WTC11 (cell line): ENCODE data around the gene C1orf56. TPM values are rescaled to one million over a fixed set of nuclear protein-coding genes. Genes with fewer than 3 reads are reported as not detected.

Source experiments
- ATAC-seq: fragments of 200-7000 bp; cut with Tn5 transposase; 2 replicates; pipeline ENCODE4 v1.10.0; 2021; ENCODE audit warnings: mild to moderate bottlenecking, moderate library complexity
- CTCF ChIA-PET: fragments of 300-600 bp; sonication (Branson Sonifier 250); formaldehyde crosslinking; loops from one replicate; lab custom pipeline; 2021; ENCODE audit warnings: antibody characterized with exemption; lab: Charles Lee
- POLR2A ChIA-PET: fragments of 350-600 bp; sonication (Branson Sonifier 250); formaldehyde crosslinking; loops from one replicate; lab custom pipeline; 2021; ENCODE audit warnings: antibody characterized with exemption; lab: Charles Lee
- DNase-seq: peaks from one replicate; pipeline ENCODE4 v3.0.0; 2021; ENCODE audit warnings: low spot score
- H3K27ac Mint-ChIP-seq: 2 replicates; pipeline ENCODE4 v1.8.0; 2021; ENCODE audit warnings: mixed read lengths
- H3K27me3 Mint-ChIP-seq: 2 replicates; pipeline ENCODE4 v1.8.0; 2021; ENCODE audit warnings: low read depth, mild to moderate bottlenecking, moderate library complexity, mixed read lengths
- H3K36me3 Mint-ChIP-seq: 2 replicates; pipeline ENCODE4 v1.8.0; 2021; ENCODE audit warnings: mixed read lengths
- H3K4me1 Mint-ChIP-seq: 2 replicates; pipeline ENCODE4 v1.8.0; 2022; ENCODE audit warnings: mixed read lengths
- H3K4me3 Mint-ChIP-seq: 2 replicates; pipeline ENCODE4 v1.8.0; 2021; ENCODE audit warnings: mild to moderate bottlenecking, moderate library complexity, mixed read lengths
- H3K9me3 Mint-ChIP-seq: 2 replicates; pipeline ENCODE4 v1.8.0; 2021; ENCODE audit warnings: mixed read lengths
- CBFB ChIP-seq: sonication (generic); formaldehyde crosslinking; IDR thresholded peaks from 2 replicates; pipeline ENCODE4 v1.8.1; 2022; ENCODE audit warnings: mild to moderate bottlenecking, low read depth, missing genetic modification reagents
- ESRRA ChIP-seq: sonication (generic); formaldehyde crosslinking; IDR thresholded peaks from 2 replicates; pipeline ENCODE4 v1.8.1; 2022; ENCODE audit warnings: mild to moderate bottlenecking, missing genetic modification reagents, borderline replicate concordance
- FOXJ3 ChIP-seq: sonication (generic); formaldehyde crosslinking; IDR thresholded peaks from 2 replicates; pipeline ENCODE4 v1.9.0; 2021; ENCODE audit warnings: missing genetic modification reagents, mild to moderate bottlenecking, borderline replicate concordance
- FOXP1 ChIP-seq: sonication (generic); formaldehyde crosslinking; IDR thresholded peaks from 2 replicates; pipeline ENCODE4 v1.8.0; 2022; ENCODE audit warnings: missing genetic modification reagents, mild to moderate bottlenecking, moderate library complexity, borderline replicate concordance
- HMGA2 ChIP-seq: fragments of 250-450 bp; sonication (Bioruptor Pico); IDR thresholded peaks from 2 replicates; pipeline ENCODE4 v1.4.0; 2021; ENCODE audit warnings: mild to moderate bottlenecking, moderate library complexity
- NR1H2 ChIP-seq: sonication (generic); formaldehyde crosslinking; IDR thresholded peaks from 2 replicates; pipeline ENCODE4 v1.9.0; 2021; ENCODE audit warnings: mild to moderate bottlenecking, moderate library complexity, missing genetic modification reagents
- NR3C1 ChIP-seq: sonication (generic); formaldehyde crosslinking; conservative IDR thresholded peaks from 2 replicates; pipeline ENCODE4 v1.8.1; 2023; ENCODE audit warnings: low read depth, mild to moderate bottlenecking, missing genetic modification reagents
- OVOL2 ChIP-seq: fragments of 250-450 bp; sonication (Bioruptor Pico); IDR thresholded peaks from 2 replicates; pipeline ENCODE4 v1.9.0; 2021; ENCODE audit warnings: mild to moderate bottlenecking, borderline replicate concordance
- RELA ChIP-seq: sonication (generic); formaldehyde crosslinking; IDR thresholded peaks from 2 replicates; pipeline ENCODE4 v1.8.1; 2022; ENCODE audit warnings: missing genetic modification reagents, mild to moderate bottlenecking, borderline replicate concordance
- SOX15 ChIP-seq: fragments of 250-450 bp; sonication (Bioruptor Pico); IDR thresholded peaks from 2 replicates; pipeline ENCODE4 v1.9.0; 2021; ENCODE audit warnings: mild to moderate bottlenecking
- SP1 ChIP-seq: sonication (generic); formaldehyde crosslinking; conservative IDR thresholded peaks from 2 replicates; pipeline ENCODE4 v1.8.1; 2022; ENCODE audit warnings: missing genetic modification reagents
- TCF7 ChIP-seq: sonication (generic); formaldehyde crosslinking; IDR thresholded peaks from 2 replicates; pipeline ENCODE4 v1.8.0; 2022; ENCODE audit warnings: mild to moderate bottlenecking, low read depth, missing genetic modification reagents, moderate library complexity
- ZNF138 ChIP-seq: sonication (generic); formaldehyde crosslinking; conservative IDR thresholded peaks from 2 replicates; pipeline ENCODE4 v1.8.1; 2022; ENCODE audit warnings: mild to moderate bottlenecking, moderate library complexity, missing genetic modification reagents
- ZNF232 ChIP-seq: sonication (generic); formaldehyde crosslinking; IDR thresholded peaks from 2 replicates; pipeline ENCODE4 v1.8.0; 2022; ENCODE audit warnings: mild to moderate bottlenecking, missing genetic modification reagents
- ZNF423 ChIP-seq: fragments of 250-450 bp; sonication (Bioruptor Pico); IDR thresholded peaks from 2 replicates; pipeline ENCODE4 v2.1.2; 2022; ENCODE audit warnings: mild to moderate bottlenecking, moderate library complexity
- ZNF671 ChIP-seq: fragments of 250-450 bp; sonication (Bioruptor Pico); IDR thresholded peaks from 2 replicates; pipeline ENCODE4 v1.8.0; 2021; ENCODE audit warnings: mild to moderate bottlenecking
- total RNA-seq: library from RNA; stranded (reverse); gene quantifications from 3 replicates; pipeline ENCODE4 v1.2.3, GENCODE V29; 2021
- TF ChIP-seq, protein P1 (sequence below): fragments of 250-450 bp; sonication (Bioruptor Pico); IDR thresholded peaks from 2 replicates; pipeline ENCODE4 v1.9.0; 2021; ENCODE audit warnings: mild to moderate bottlenecking
- TF ChIP-seq, protein P2 (sequence below): fragments of 250-450 bp; sonication (Bioruptor Pico); IDR thresholded peaks from 2 replicates; pipeline ENCODE4 v1.8.0; 2021; ENCODE audit warnings: mild to moderate bottlenecking
- TF ChIP-seq, protein P3 (sequence below): sonication (generic); formaldehyde crosslinking; IDR thresholded peaks from 2 replicates; pipeline ENCODE4 v1.8.0; 2023; ENCODE audit warnings: missing genetic modification reagents
- TF ChIP-seq, protein P4 (sequence below): sonication (generic); formaldehyde crosslinking; IDR thresholded peaks from 2 replicates; pipeline ENCODE4 v1.8.0; 2022; ENCODE audit warnings: mild to moderate bottlenecking, missing genetic modification reagents
- TF ChIP-seq, protein P5 (sequence below): sonication (generic); formaldehyde crosslinking; IDR thresholded peaks from 2 replicates; pipeline ENCODE4 v1.8.0; 2023; ENCODE audit warnings: mild to moderate bottlenecking, missing genetic modification reagents
- TF ChIP-seq, protein P6 (sequence below): sonication (generic); formaldehyde crosslinking; IDR thresholded peaks from 2 replicates; pipeline ENCODE4 v1.8.0; 2022; ENCODE audit warnings: mild to moderate bottlenecking, missing genetic modification reagents
- TF ChIP-seq, protein P7 (sequence below): sonication (generic); formaldehyde crosslinking; IDR thresholded peaks from 2 replicates; pipeline ENCODE4 v1.8.1; 2022; ENCODE audit warnings: mild to moderate bottlenecking, moderate library complexity, missing genetic modification reagents

Gene C1orf56
- total RNA-seq, 1 experiment from 2014 or later, result 2.9 TPM

DNA sequence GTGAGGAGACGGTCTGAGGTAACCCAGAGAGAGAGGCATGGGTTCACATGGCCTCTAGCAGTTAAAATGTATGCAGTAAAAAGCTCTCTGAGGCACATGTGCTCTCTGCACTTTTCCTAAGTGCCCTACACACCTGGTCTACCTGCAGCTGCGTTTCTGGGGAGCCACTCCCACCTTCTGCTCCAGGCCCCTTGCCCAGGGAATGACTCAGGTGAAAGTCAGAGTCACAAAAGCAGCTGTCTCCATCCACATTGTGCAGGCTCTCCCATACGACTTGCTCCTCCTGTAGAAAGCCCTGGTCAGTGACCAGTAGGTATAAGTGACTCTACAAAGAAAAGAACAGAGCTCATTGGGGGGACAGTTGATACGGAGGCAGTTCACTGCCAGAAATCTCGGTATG, 49.6 kb upstream of the C1orf56 start:
- CTCF ChIA-PET, result interaction anchor here (1.1 to 1.2 kb wide), 2 partner anchors 9 to 21 kb away, joined by 3 to 4 read pairs; partner anchors contain the start of gene MINDY1
- no peaks in the 10 kb centered on the region for H3K36me3 Mint-ChIP-seq
- TF ChIP-seq, protein P1, sequence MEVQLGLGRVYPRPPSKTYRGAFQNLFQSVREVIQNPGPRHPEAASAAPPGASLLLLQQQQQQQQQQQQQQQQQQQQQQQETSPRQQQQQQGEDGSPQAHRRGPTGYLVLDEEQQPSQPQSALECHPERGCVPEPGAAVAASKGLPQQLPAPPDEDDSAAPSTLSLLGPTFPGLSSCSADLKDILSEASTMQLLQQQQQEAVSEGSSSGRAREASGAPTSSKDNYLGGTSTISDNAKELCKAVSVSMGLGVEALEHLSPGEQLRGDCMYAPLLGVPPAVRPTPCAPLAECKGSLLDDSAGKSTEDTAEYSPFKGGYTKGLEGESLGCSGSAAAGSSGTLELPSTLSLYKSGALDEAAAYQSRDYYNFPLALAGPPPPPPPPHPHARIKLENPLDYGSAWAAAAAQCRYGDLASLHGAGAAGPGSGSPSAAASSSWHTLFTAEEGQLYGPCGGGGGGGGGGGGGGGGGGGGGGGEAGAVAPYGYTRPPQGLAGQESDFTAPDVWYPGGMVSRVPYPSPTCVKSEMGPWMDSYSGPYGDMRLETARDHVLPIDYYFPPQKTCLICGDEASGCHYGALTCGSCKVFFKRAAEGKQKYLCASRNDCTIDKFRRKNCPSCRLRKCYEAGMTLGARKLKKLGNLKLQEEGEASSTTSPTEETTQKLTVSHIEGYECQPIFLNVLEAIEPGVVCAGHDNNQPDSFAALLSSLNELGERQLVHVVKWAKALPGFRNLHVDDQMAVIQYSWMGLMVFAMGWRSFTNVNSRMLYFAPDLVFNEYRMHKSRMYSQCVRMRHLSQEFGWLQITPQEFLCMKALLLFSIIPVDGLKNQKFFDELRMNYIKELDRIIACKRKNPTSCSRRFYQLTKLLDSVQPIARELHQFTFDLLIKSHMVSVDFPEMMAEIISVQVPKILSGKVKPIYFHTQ, result no peak
- TF ChIP-seq CBFB, result no peak
- TF ChIP-seq, protein P2, sequence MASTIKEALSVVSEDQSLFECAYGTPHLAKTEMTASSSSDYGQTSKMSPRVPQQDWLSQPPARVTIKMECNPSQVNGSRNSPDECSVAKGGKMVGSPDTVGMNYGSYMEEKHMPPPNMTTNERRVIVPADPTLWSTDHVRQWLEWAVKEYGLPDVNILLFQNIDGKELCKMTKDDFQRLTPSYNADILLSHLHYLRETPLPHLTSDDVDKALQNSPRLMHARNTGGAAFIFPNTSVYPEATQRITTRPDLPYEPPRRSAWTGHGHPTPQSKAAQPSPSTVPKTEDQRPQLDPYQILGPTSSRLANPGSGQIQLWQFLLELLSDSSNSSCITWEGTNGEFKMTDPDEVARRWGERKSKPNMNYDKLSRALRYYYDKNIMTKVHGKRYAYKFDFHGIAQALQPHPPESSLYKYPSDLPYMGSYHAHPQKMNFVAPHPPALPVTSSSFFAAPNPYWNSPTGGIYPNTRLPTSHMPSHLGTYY (CRISPR knock-in tag), result no peak
- TF ChIP-seq, protein P3, sequence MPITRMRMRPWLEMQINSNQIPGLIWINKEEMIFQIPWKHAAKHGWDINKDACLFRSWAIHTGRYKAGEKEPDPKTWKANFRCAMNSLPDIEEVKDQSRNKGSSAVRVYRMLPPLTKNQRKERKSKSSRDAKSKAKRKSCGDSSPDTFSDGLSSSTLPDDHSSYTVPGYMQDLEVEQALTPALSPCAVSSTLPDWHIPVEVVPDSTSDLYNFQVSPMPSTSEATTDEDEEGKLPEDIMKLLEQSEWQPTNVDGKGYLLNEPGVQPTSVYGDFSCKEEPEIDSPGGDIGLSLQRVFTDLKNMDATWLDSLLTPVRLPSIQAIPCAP (CRISPR knock-in tag), result no peak
- no peak for TF ChIP-seq FOXJ3 (CRISPR knock-in tag)
- no peak for TF ChIP-seq ESRRA (CRISPR knock-in tag)
- TF ChIP-seq NR3C1 (CRISPR knock-in tag), result no peak
- TF ChIP-seq, protein P4, sequence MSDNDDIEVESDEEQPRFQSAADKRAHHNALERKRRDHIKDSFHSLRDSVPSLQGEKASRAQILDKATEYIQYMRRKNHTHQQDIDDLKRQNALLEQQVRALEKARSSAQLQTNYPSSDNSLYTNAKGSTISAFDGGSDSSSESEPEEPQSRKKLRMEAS (CRISPR knock-in tag), result no peak
- TF ChIP-seq, protein P5, sequence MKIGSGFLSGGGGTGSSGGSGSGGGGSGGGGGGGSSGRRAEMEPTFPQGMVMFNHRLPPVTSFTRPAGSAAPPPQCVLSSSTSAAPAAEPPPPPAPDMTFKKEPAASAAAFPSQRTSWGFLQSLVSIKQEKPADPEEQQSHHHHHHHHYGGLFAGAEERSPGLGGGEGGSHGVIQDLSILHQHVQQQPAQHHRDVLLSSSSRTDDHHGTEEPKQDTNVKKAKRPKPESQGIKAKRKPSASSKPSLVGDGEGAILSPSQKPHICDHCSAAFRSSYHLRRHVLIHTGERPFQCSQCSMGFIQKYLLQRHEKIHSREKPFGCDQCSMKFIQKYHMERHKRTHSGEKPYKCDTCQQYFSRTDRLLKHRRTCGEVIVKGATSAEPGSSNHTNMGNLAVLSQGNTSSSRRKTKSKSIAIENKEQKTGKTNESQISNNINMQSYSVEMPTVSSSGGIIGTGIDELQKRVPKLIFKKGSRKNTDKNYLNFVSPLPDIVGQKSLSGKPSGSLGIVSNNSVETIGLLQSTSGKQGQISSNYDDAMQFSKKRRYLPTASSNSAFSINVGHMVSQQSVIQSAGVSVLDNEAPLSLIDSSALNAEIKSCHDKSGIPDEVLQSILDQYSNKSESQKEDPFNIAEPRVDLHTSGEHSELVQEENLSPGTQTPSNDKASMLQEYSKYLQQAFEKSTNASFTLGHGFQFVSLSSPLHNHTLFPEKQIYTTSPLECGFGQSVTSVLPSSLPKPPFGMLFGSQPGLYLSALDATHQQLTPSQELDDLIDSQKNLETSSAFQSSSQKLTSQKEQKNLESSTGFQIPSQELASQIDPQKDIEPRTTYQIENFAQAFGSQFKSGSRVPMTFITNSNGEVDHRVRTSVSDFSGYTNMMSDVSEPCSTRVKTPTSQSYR, result no peak
- TF ChIP-seq, protein P6, sequence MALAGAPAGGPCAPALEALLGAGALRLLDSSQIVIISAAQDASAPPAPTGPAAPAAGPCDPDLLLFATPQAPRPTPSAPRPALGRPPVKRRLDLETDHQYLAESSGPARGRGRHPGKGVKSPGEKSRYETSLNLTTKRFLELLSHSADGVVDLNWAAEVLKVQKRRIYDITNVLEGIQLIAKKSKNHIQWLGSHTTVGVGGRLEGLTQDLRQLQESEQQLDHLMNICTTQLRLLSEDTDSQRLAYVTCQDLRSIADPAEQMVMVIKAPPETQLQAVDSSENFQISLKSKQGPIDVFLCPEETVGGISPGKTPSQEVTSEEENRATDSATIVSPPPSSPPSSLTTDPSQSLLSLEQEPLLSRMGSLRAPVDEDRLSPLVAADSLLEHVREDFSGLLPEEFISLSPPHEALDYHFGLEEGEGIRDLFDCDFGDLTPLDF (CRISPR knock-in tag), result no peak
- TF ChIP-seq NR1H2, result no peak
- no peak for TF ChIP-seq ZNF423
- TF ChIP-seq RELA, result no peak
- TF ChIP-seq ZNF138 (CRISPR knock-in tag), result no peak
- TF ChIP-seq SOX15, result no peak
- H3K27ac Mint-ChIP-seq, result no peak overlapping the region
- ATAC-seq (no peak), DNase-seq (no peak)
- POLR2A ChIA-PET, result interaction anchor here (1.1 kb wide), 1 partner anchor 9 kb away, joined by 3 read pairs; the partner anchor contains the start of gene MINDY1
- H3K27me3 Mint-ChIP-seq, result no peaks in the 10 kb centered on the region
- H3K4me1 Mint-ChIP-seq, result peaks cover 6% of the 10 kb centered on the region; the same call in 1 of the 2 replicates
- H3K4me3 Mint-ChIP-seq, result no peak overlapping the region
- no peaks in the 10 kb centered on the region for H3K9me3 Mint-ChIP-seq

DNA sequence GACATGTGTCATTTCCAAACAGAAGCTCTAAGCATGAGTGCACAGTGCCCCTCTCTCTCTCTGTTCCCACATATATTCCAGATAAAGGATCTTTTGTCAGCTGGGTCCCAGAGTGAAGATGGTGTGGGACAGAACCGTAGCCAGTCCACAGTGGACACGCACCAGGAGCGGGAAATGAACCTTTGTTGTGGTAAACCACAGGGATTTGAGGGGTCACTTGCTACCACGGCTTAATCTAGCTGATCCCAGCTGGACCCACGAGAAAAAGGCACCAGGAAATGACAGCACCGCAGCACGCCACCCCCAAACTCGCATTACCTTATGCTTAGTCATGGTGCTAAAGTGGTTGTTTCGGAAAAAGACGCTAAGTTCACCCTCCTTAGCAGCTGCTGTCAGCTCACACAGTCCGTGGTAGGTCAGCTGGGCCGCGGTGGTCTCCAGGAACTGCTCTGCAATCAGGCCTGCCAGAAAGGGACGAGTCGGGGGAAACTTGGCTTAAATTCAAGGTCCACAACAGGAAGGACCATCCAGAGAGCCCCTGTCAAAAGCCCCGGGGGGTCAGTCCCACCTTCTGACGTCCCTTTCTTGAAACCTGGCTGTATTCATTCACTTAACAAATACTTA, 48.4 kb upstream of the C1orf56 start:
- Mint-ChIP-seq H3K27ac (no peak overlapping the region), H3K4me1 (peaks cover 6% of the 10 kb centered on the region; the same call in 1 of the 2 replicates), H3K9me3 (no peaks in the 10 kb centered on the region), H3K27me3 (no peaks in the 10 kb centered on the region), H3K36me3 (no peaks in the 10 kb centered on the region), H3K4me3 (no peak overlapping the region)
- ChIA-PET CTCF (interaction anchor here (0.5 to 3.3 kb wide), 3 partner anchors 18 to 48 kb away, joined by 5 to 21 read pairs (median 5); partner anchors contain the start of genes ANXA9 and C1orf56), POLR2A (no interaction called here)
- TF ChIP-seq ZNF232 (CRISPR knock-in tag) (no peak), ZNF671 (CRISPR knock-in tag) (no peak), HMGA2 (CRISPR knock-in tag) (no peak), FOXP1 (no peak), OVOL2 (CRISPR knock-in tag) (no peak), ZNF138 (CRISPR knock-in tag) (no peak), TCF7 (CRISPR knock-in tag) (no peak), CBFB (no peak), SP1 (no peak)
- TF ChIP-seq, protein P7, sequence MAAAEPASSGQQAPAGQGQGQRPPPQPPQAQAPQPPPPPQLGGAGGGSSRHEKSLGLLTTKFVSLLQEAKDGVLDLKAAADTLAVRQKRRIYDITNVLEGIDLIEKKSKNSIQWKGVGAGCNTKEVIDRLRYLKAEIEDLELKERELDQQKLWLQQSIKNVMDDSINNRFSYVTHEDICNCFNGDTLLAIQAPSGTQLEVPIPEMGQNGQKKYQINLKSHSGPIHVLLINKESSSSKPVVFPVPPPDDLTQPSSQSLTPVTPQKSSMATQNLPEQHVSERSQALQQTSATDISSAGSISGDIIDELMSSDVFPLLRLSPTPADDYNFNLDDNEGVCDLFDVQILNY (CRISPR knock-in tag), result no peak
- ATAC-seq, result no peak
- no peak for DNase-seq
